Measurements from ENCODE around the gene ISG15.

Gene ISG15

DNA sequence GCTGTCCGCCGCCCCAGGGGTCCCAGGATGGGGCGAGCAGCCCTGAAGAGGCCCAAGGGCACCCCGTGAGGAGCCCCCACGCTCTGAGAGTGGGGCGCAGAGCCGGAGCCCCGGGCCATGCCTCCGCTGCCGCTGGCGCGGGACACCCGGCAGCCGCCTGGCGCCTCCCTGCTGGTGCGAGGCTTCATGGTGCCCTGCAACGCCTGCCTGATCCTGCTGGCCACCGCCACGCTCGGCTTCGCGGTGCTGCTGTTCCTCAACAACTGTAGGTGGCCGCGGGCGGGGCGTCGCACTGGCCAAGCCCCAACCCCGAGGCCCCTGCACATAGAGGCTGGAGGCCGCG lies 21.1 kb downstream of the ISG15 start:
- DNase-seq (ENCODE audit: extremely low spot score): no peak
- POLR2A ChIA-PET: no interaction called here

GRCh38 chr1:1035291-1035943 lies 22.1 kb downstream of the ISG15 start:
- ChIA-PET CTCF (no interaction called here), POLR2A (no interaction called here)
- TF ChIP-seq, protein P1, sequence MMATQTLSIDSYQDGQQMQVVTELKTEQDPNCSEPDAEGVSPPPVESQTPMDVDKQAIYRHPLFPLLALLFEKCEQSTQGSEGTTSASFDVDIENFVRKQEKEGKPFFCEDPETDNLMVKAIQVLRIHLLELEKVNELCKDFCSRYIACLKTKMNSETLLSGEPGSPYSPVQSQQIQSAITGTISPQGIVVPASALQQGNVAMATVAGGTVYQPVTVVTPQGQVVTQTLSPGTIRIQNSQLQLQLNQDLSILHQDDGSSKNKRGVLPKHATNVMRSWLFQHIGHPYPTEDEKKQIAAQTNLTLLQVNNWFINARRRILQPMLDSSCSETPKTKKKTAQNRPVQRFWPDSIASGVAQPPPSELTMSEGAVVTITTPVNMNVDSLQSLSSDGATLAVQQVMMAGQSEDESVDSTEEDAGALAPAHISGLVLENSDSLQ (IDR thresholded peaks at IDR 0.05): no peak
- TF ChIP-seq ZNF384 (IDR thresholded peaks at IDR 0.05): no peak
- no peak for TF ChIP-seq LEF1 (IDR thresholded peaks at IDR 0.05; ENCODE audit: borderline replicate concordance)
- TF ChIP-seq ELF4 (IDR thresholded peaks at IDR 0.05): no peak
- TF ChIP-seq FOXM1 (IDR thresholded peaks at IDR 0.05; ENCODE audit: borderline replicate concordance): no peak
- no peak for TF ChIP-seq SUZ12 (IDR thresholded peaks at IDR 0.05)
- TF ChIP-seq TARDBP (IDR thresholded peaks at IDR 0.05): no peak
- no peak for TF ChIP-seq BHLHE40 (IDR thresholded peaks at IDR 0.05; ENCODE audit: borderline replicate concordance)
- no peak for TF ChIP-seq NFRKB (IDR thresholded peaks at IDR 0.05)
- no peak for TF ChIP-seq SP1 (IDR thresholded peaks at IDR 0.05)
- TF ChIP-seq ARNT (IDR thresholded peaks at IDR 0.05): no peak
- TF ChIP-seq L3MBTL2 (conservative IDR thresholded peaks at IDR 0.05): no peak
- TF ChIP-seq CTBP1 (IDR thresholded peaks at IDR 0.05; ENCODE audit: borderline replicate concordance): no peak
- no peak for TF ChIP-seq FOXK2 (IDR thresholded peaks at IDR 0.05)
- no peak for TF ChIP-seq HDGF (IDR thresholded peaks at IDR 0.05; ENCODE audit: borderline replicate concordance)

More for the DNA sequence above, 21.1 kb downstream of the ISG15 start:
- TF ChIP-seq SUZ12 (IDR thresholded peaks at IDR 0.05) (no peak), LEF1 (IDR thresholded peaks at IDR 0.05; ENCODE audit: borderline replicate concordance) (no peak), TARDBP (IDR thresholded peaks at IDR 0.05) (no peak), FOXK2 (IDR thresholded peaks at IDR 0.05) (no peak), ZNF384 (IDR thresholded peaks at IDR 0.05) (no peak), ELF4 (IDR thresholded peaks at IDR 0.05) (no peak), FOXM1 (IDR thresholded peaks at IDR 0.05; ENCODE audit: borderline replicate concordance) (no peak), HDGF (IDR thresholded peaks at IDR 0.05; ENCODE audit: borderline replicate concordance) (no peak), L3MBTL2 (conservative IDR thresholded peaks at IDR 0.05) (no peak), CTBP1 (IDR thresholded peaks at IDR 0.05; ENCODE audit: borderline replicate concordance) (no peak), BHLHE40 (IDR thresholded peaks at IDR 0.05; ENCODE audit: borderline replicate concordance) (no peak), SP1 (IDR thresholded peaks at IDR 0.05) (no peak), ARNT (IDR thresholded peaks at IDR 0.05) (no peak), FOXA1 (IDR thresholded peaks at IDR 0.05) (no peak), NFRKB (IDR thresholded peaks at IDR 0.05) (no peak)
- TF ChIP-seq, protein P1 (IDR thresholded peaks at IDR 0.05): no peak
- CTCF ChIA-PET: no interaction called here

DNA sequence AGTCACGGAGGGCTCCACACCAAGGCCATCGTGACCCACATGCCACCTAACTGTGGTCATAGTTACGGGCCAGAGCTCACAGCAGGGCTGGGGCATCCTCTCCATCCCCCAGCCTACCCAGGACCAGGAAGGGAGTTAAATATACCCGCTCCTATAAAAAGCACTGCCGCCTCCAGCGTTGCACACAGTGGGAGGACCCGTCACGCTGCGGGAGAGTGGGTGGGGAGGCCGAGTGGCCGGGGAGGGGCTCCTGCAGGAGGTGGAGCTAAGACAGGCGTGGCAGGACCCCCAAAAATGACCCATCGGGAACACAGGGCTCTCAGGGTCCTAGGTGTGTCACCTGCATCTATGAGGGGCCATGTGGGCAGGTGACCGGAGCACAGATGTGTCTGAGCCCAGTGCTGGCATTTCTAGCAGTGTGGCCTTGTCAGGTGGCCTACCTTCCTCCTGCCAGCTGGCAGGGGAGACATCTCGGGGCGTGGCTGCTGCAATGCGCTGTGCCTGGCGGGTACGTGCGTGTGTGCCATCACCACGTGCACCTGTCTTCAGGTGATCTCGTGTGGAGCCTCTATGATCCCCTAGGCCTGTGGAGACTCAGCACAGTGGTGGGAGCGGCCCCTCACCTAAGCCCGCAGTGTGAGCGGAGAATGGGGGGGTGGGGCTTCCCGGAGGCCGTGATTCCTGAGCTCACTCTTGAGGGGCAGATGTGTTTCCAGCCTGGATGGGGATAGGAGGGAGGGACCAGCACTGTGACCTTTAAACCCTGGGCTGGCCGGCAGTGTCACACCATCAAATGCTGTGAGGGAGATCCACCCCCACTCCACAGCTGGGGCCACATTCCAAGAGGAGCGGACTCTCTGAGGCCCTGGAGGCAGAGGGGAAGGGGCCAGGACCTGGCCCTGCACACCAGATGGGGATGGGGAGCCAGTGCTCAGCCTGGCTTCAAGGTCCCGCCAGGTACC lies 24.4 kb downstream of the ISG15 start:
- TF ChIP-seq FOXK2 (IDR thresholded peaks at IDR 0.05) (no peak), HDGF (IDR thresholded peaks at IDR 0.05; ENCODE audit: borderline replicate concordance) (no peak), LEF1 (IDR thresholded peaks at IDR 0.05; ENCODE audit: borderline replicate concordance) (no peak), SP1 (IDR thresholded peaks at IDR 0.05) (no peak), ARNT (IDR thresholded peaks at IDR 0.05) (no peak), ZNF384 (IDR thresholded peaks at IDR 0.05) (no peak), CTBP1 (IDR thresholded peaks at IDR 0.05; ENCODE audit: borderline replicate concordance) (no peak)
- POLR2A ChIA-PET: interaction anchor here (1.0 kb wide), 1 partner anchor 16 kb away, joined by 3 read pairs; no protein-coding TSS in a partner anchor
- no peak for DNase-seq (ENCODE audit: extremely low spot score)
- CTCF ChIA-PET: no interaction called here

More at GRCh38 chr1:1035291-1035943, 22.1 kb downstream of the ISG15 start:
- DNase-seq (ENCODE audit: extremely low spot score): no peak

DNA sequence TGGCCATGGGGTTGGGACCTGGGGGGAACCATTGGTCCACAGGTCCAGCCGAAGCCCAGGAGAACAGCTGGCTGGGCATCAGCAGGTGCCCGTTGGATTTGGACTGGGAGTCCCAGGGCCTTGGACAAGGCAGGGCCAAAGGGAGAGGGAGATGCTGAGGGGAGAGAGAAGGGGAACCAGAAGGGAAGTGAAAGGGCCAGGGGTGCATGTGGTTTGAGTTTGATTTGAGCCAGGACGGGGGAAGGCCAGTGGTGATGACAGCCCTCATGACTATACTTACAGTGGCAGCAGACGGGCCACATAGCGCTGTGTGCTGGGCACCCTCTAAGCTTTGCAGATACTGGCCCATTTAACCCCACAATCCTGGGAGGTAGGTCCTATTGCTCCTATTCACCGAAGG lies 25.4 kb downstream of the ISG15 start:
- POLR2A ChIA-PET: interaction anchor here (1.0 kb wide), 1 partner anchor 17 kb away, joined by 3 read pairs; no protein-coding TSS in a partner anchor

More for the DNA sequence above, 25.4 kb downstream of the ISG15 start:
- no peak for TF ChIP-seq LEF1 (IDR thresholded peaks at IDR 0.05; ENCODE audit: borderline replicate concordance)
- TF ChIP-seq HDGF (IDR thresholded peaks at IDR 0.05; ENCODE audit: borderline replicate concordance): no peak
- TF ChIP-seq ELF4 (IDR thresholded peaks at IDR 0.05): no peak
- TF ChIP-seq FOXM1 (IDR thresholded peaks at IDR 0.05; ENCODE audit: borderline replicate concordance): no peak
- no peak for TF ChIP-seq ZNF384 (IDR thresholded peaks at IDR 0.05)
- TF ChIP-seq SP1 (IDR thresholded peaks at IDR 0.05): no peak
- no peak for TF ChIP-seq FOXK2 (IDR thresholded peaks at IDR 0.05)
- TF ChIP-seq L3MBTL2 (conservative IDR thresholded peaks at IDR 0.05): no peak
- TF ChIP-seq TARDBP (IDR thresholded peaks at IDR 0.05): no peak
- TF ChIP-seq, protein P1 (IDR thresholded peaks at IDR 0.05): no peak
- no peak for TF ChIP-seq SUZ12 (IDR thresholded peaks at IDR 0.05)
- TF ChIP-seq FOXA1 (IDR thresholded peaks at IDR 0.05): no peak
- TF ChIP-seq NFRKB (IDR thresholded peaks at IDR 0.05): no peak
- DNase-seq (ENCODE audit: extremely low spot score): no peak
- CTCF ChIA-PET: no interaction called here

Data from HEK293T (cell line).